Measurements from ENCODE around the gene SLC38A6. TPM values are rescaled to one million over a fixed set of nuclear protein-coding genes. Genes with fewer than 3 reads are reported as not detected.
"Not testable (repeated sequence)": the region's sequence is repeated elsewhere in the genome, so short reads cannot be mapped to it uniquely, and the experiment has no call there.

SLC38A6 gene
- total RNA-seq, 1 donor from 2014 or later: 16.1 TPM

DNA sequence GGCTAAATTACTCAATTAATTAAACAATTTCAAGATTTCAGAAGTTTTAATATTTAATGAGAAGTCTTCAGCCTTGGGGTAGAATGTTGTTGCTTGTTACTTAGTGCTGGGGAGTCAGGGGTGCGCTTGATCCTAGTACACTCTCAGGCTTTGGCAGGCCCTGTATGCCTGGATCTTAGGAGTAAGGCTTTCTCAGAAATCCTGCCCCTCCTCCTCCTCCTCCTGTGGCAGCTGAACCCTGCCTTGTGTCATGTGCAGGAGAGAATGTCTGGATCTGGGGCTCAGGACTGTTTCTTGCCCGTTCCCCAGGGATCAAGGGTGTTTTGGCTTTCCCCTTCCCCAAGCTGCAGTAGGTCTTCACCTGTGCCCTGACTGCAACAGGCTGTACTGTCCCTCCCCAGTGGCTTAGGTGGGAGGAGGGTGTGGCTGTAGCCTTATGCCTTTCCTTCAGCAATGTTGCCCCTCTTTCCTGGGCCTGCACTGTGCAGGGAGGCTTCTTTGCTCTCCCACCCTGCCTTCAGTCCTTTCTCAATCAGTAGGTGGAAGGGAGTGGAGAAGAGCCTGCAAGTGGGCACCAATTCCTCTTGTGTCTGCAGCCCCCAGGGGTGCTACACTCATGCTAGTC lies 108.2 kb downstream of the SLC38A6 start:
- FAIRE-seq: no peak
- TF ChIP-seq, protein P1, sequence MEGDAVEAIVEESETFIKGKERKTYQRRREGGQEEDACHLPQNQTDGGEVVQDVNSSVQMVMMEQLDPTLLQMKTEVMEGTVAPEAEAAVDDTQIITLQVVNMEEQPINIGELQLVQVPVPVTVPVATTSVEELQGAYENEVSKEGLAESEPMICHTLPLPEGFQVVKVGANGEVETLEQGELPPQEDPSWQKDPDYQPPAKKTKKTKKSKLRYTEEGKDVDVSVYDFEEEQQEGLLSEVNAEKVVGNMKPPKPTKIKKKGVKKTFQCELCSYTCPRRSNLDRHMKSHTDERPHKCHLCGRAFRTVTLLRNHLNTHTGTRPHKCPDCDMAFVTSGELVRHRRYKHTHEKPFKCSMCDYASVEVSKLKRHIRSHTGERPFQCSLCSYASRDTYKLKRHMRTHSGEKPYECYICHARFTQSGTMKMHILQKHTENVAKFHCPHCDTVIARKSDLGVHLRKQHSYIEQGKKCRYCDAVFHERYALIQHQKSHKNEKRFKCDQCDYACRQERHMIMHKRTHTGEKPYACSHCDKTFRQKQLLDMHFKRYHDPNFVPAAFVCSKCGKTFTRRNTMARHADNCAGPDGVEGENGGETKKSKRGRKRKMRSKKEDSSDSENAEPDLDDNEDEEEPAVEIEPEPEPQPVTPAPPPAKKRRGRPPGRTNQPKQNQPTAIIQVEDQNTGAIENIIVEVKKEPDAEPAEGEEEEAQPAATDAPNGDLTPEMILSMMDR (IDR thresholded peaks at IDR 0.05; ENCODE audit: insufficient read depth, low read length, severe bottlenecking): no peak
- no peaks in the 10 kb centered on the region for H3K36me3 ChIP-seq (ENCODE audit: control insufficient read depth, insufficient read depth, low read length)
- no peak for DNase-seq (ENCODE audit: low read depth)
- no peaks in the 10 kb centered on the region for H3K27me3 ChIP-seq (ENCODE audit: control insufficient read depth, insufficient read depth, low read length)
- H3K4me3 ChIP-seq (ENCODE audit: low read depth, low read length): no peak overlapping the region

DNA sequence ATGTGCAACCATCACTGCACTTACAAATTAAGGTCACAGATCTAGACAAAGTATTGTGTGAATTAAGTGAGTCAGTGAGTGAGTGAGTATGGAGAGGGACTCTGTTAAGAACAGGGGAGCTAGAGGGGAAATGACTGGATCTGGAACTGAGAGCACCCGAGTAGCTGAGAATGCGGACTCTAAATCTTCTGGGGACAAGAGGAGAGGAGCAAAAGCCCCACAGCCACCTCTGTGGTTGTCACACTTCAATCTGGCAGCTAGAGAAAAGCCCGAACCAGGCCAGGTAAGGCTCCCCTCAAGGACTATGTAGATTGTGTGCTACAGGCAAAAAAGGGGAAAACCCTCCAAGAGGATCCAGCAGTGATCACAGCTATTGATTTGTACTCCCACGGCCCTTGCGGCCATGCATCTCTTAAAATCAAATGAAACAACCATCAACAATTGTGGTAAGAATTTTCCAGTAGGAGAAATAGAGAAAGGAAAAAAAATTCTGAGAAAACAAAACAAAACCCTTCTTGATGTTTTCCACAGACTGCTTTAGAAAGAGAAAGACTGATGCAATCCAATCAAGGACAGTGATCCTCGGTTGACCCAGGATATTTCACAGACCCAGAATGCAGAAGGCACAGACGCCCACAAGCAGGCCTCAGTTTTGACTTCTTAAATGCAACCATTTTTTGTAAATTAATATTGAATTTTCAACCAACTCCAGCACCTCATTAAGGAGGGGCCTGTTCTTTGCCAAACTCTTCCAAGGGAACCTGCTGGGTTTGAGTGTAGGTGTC lies 109.6 kb downstream of the SLC38A6 start:
- FAIRE-seq (no peak), DNase-seq (ENCODE audit: low read depth) (no peak)
- H3K27me3 ChIP-seq (ENCODE audit: control insufficient read depth, insufficient read depth, low read length): no peaks in the 10 kb centered on the region
- no peak overlapping the region for H3K4me3 ChIP-seq (ENCODE audit: low read depth, low read length)
- TF ChIP-seq, protein P1 (IDR thresholded peaks at IDR 0.05; ENCODE audit: insufficient read depth, low read length, severe bottlenecking): no peak
- H3K36me3 ChIP-seq (ENCODE audit: control insufficient read depth, insufficient read depth, low read length): no peaks in the 10 kb centered on the region

DNA sequence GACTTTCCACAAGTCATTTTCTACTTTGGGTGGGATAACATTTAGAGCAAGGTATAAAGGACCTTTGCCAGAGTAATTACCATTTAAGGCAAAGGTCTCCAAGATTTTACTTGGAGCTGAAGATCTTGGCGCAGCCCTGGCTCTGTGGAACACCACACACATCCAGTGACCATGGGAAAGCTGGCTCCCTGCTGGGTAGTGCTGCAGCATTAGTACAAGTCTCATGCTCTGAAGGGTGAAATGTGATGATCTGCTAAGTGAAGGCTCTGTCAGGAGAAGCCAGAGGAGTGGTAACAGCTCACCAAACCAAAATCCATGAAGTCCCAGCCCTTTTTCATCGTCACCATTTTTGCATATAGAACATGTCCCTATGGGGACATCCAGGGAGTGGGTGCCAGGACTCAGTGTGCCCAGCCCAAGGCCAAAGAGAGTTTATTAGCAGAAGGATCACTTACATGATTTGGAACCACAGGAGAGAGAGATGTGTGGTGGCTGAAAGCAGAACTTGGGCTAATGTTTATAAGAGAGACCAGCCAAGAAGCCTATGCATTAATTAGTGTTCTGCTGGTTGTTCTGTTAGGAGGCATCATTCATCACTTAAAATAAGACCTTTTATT lies 110.7 kb downstream of the SLC38A6 start:
- Histone ChIP-seq H3K27me3 (ENCODE audit: control insufficient read depth, insufficient read depth, low read length) (no peaks in the 10 kb centered on the region), H3K4me3 (ENCODE audit: low read depth, low read length) (no peak overlapping the region), H3K36me3 (ENCODE audit: control insufficient read depth, insufficient read depth, low read length) (no peaks in the 10 kb centered on the region)
- DNase-seq (ENCODE audit: low read depth): no peak
- TF ChIP-seq, protein P1 (IDR thresholded peaks at IDR 0.05; ENCODE audit: insufficient read depth, low read length, severe bottlenecking): no peak
- no peak for FAIRE-seq

DNA sequence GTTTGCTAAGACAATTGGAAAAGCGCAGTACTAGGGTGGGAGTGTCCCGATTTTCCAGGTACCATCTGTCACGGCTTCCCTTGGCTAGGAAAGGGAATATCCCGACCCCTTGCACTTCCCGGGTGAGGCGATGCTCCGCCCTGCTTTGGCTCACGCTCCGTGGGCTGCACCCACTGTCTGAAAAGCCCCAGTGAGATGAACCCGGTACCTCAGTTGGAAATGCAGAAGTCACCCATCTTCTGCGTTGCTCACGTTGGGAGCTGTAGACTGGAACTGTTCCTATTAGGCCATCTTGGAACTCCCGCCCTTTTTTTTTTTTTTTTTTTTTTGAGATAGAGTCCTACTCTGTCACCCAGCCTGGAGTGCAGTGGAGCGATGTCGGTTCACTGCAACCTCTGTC lies 117.1 kb downstream of the SLC38A6 start:
- not testable (repeated sequence) for H3K4me3 ChIP-seq (ENCODE audit: low read depth, low read length); H3K36me3 ChIP-seq (ENCODE audit: control insufficient read depth, insufficient read depth, low read length); DNase-seq (ENCODE audit: low read depth); FAIRE-seq; H3K27me3 ChIP-seq (ENCODE audit: control insufficient read depth, insufficient read depth, low read length)

DNA sequence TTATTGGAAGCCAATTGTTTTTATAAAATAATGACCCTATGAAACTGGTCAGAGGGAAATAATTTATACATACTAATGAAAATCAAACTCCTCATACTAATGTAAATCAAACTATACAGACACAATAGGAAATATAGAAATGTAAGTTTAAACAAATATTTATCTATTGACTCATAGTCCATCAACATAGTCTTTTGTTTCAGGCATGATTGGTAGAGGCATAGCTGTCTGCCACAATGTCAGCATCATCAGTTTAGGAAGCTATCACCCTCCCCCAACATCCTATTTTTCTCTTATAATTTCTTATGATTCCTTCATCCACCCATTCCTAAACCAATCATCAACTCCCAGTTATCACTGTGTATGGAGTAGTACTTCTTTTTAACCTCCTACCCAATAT lies 117.7 kb downstream of the SLC38A6 start:
- Histone ChIP-seq H3K4me3 (ENCODE audit: low read depth, low read length) (no peak overlapping the region), H3K27me3 (ENCODE audit: control insufficient read depth, insufficient read depth, low read length) (no peaks in the 10 kb centered on the region), H3K36me3 (ENCODE audit: control insufficient read depth, insufficient read depth, low read length) (no peaks in the 10 kb centered on the region)
- FAIRE-seq: no peak
- DNase-seq (ENCODE audit: low read depth): peak; percentile 60
- TF ChIP-seq, protein P1 (IDR thresholded peaks at IDR 0.05; ENCODE audit: insufficient read depth, low read length, severe bottlenecking): no peak

DNA sequence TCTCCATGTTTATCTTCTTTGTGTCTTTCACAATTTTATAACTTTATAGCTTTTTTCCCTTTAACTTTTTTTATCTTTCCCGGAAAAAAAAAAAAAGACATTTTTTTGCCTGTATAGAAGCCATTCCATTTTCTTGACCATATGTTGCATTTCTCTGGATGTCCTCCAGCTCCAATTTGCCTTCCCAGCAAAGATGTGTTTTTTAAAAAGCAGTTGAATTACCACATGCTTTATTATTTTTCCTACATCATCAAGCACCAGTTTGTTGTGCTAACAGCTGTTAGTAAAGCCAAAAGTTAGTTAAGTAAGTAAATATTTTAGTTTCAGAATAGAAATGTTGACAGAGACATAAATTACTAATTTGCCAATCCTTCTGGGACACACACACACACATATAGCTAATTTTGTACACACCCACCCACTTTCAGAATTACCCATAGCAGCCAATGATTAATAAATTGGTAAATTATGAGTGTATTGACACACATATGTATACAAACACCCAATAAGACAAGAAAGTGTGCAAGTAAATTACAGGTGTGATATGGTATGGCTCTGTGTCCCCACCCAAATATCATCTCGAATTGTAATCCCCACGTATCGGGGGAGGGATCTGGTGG lies 118.3 kb downstream of the SLC38A6 start:
- DNase-seq (ENCODE audit: low read depth) (no peak), FAIRE-seq (no peak)
- Histone ChIP-seq H3K4me3 (ENCODE audit: low read depth, low read length) (no peak overlapping the region), H3K27me3 (ENCODE audit: control insufficient read depth, insufficient read depth, low read length) (no peaks in the 10 kb centered on the region), H3K36me3 (ENCODE audit: control insufficient read depth, insufficient read depth, low read length) (no peaks in the 10 kb centered on the region)
- TF ChIP-seq, protein P1 (IDR thresholded peaks at IDR 0.05; ENCODE audit: insufficient read depth, low read length, severe bottlenecking): no peak
